Measurements from ENCODE around the gene ACTA2.

- TF ChIP-seq CTCF (IDR thresholded peaks at IDR 0.05; ENCODE audit: low read length) (no peak), EZH2phosphoT487 (IDR thresholded peaks at IDR 0.05; ENCODE audit: low read length) (no peak), EZH2 (optimal IDR thresholded peaks at IDR 0.05; ENCODE audit: low read depth, low read length) (no peak)
Observed at GRCh38 chr10:88936656-88937055, 15.9 kb downstream of the ACTA2 start.

Data from MM.1S (cell line).